Measurements from ENCODE around the gene UTP15.

The UTP15 gene

GRCh38 chr5:73529081-73529480 is 36.5 kb upstream of the UTP15 start:
- no peak overlapping the region for H3K4me3 ChIP-seq (ENCODE audit: low read length)
- peak; percentile 51 for DNase-seq (ENCODE audit: low read depth)
- TF ChIP-seq CTCF (conservative IDR thresholded peaks at IDR 0.05; ENCODE audit: low read length): no peak

GRCh38 chr5:73531356-73531755 is 34.2 kb upstream of the UTP15 start:
- TF ChIP-seq CTCF (conservative IDR thresholded peaks at IDR 0.05; ENCODE audit: low read length): no peak
- peak; percentile 50 for DNase-seq (ENCODE audit: low read depth)

GRCh38 chr5:73532195-73532594 is 33.3 kb upstream of the UTP15 start:
- DNase-seq (ENCODE audit: low read depth): no peak
- no peak overlapping the region for H3K4me3 ChIP-seq (ENCODE audit: low read length)
- TF ChIP-seq CTCF (conservative IDR thresholded peaks at IDR 0.05; ENCODE audit: low read length): no peak

More at GRCh38 chr5:73531356-73531755, 34.2 kb upstream of the UTP15 start:
- H3K4me3 ChIP-seq (ENCODE audit: low read length): no peak overlapping the region

GRCh38 chr5:73534011-73534644 is 31.4 kb upstream of the UTP15 start:
- TF ChIP-seq CTCF (conservative IDR thresholded peaks at IDR 0.05; ENCODE audit: low read length): no peak
- peak; percentile 62 for DNase-seq (ENCODE audit: low read depth)
- no peak overlapping the region for H3K4me3 ChIP-seq (ENCODE audit: low read length)

GRCh38 chr5:73534971-73535370 is 30.6 kb upstream of the UTP15 start:
- no peak for TF ChIP-seq CTCF (conservative IDR thresholded peaks at IDR 0.05; ENCODE audit: low read length)
- H3K4me3 ChIP-seq (ENCODE audit: low read length): no peak overlapping the region
- DNase-seq (ENCODE audit: low read depth): no peak

- TF ChIP-seq CTCF (conservative IDR thresholded peaks at IDR 0.05; ENCODE audit: low read length): no peak
- DNase-seq (ENCODE audit: low read depth): no peak
- H3K4me3 ChIP-seq (ENCODE audit: low read length): no peak overlapping the region
Observed at GRCh38 chr5:73539730-73540129, 25.8 kb upstream of the UTP15 start.

- no peak for TF ChIP-seq CTCF (conservative IDR thresholded peaks at IDR 0.05; ENCODE audit: low read length)
- DNase-seq (ENCODE audit: low read depth): peak; percentile 63
- no peak overlapping the region for H3K4me3 ChIP-seq (ENCODE audit: low read length)
Observed at GRCh38 chr5:73540192-73540591, 25.4 kb upstream of the UTP15 start.
